H4 (cell line): ENCODE measurements around the gene PRR32. TPM values are rescaled to one million over a fixed set of nuclear protein-coding genes. Genes with fewer than 3 reads are reported as not detected.
"Not testable (repeated sequence)": the region's sequence is repeated elsewhere in the genome, so short reads cannot be mapped to it uniquely, and the experiment has no call there.

Source experiments
- DNase-seq: peaks from one replicate; pipeline ENCODE4 v3.0.0-alpha.2; 2015; ENCODE audit warnings: low spot score
- total RNA-seq: library from RNA; depleted of rRNA; stranded (reverse); fragments of >200 nt; shearing (Covaris generic); gene quantifications from 2 replicates; pipeline ENCODE4 v1.2.3, GENCODE V29; 2014; rRNA removed

The PRR32 gene, protein sequence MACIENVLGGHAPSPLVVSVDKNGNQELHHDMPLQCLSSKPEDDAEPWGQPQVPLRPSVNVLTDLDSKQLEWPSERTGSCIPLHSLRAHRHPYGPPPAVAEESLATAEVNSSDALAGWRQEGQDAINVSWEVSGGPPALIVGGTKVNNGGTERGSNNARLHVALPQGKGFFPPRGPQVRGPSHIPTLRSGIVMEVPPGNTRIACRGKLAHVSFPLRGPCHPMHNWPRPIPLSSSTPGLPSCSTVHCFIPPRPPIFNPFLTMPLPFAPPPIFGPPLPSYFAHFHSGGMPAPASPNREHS
- not detected in 2 replicates for total RNA-seq

DNA sequence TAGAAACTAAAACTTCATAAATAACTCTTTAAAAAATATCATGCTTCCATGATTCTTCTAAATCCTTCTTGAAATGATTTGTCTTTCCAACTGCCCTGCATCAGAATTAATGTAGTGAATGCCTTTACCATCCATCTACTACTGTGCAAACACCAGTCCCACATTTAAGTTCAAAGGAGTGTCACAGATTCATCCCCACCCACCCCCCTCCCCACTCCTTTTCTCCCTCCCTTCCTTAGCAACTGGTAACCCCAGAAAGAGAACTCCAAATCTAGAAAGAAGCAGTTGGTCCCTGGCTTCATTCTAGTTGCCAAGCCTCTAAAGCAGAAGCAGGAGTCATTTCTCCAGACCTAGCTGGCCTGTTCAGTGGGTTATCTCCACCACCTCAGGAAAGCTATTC lies at the start of gene PRR32:
PRR32 (plus strand) TSS at position 301 of the 400 bp plus-strand sequence. CDS start 115 bp downstream, outside the sequence.
- DNase-seq, result no peak

DNA sequence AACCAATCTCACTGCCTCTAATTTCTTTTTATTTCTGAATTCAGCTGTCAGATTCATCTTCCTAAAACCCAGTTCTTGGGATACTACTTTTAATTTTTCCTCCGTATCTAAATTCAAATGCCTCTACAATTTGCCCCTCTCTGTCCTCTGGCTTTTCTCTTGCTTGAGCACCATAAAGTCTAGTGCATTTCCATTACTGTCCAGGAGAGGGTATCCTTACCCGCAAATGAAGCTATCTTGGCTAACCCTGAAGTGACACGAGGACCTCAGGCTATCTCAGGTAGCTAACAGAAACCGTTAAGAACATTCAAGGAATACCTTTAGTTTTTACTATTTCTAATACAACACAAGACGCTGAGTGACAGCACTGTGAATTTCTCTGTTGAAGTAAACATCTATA lies 49.4 kb upstream of the PRR32 start:
- peak; percentile 1 for DNase-seq

DNA sequence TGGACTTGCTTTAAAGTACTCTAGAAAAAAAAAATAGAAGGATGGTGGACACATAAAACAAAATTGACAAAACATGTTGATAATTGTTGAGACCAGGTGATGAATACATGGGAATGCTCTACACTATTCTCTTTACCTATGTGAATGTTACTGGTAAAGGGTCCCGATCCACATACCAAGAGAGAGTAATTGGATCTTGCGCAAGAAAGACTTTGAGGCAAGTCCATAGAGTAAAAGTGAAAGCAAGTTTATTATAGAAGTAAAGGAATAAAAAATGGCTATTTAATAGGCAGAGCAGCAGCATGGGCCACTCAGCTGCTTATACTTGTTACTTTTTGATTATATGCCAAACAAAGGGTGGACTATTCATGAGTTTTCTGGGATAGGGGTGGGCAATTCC lies 34.0 kb upstream of the PRR32 start:
- DNase-seq, result no peak

DNA sequence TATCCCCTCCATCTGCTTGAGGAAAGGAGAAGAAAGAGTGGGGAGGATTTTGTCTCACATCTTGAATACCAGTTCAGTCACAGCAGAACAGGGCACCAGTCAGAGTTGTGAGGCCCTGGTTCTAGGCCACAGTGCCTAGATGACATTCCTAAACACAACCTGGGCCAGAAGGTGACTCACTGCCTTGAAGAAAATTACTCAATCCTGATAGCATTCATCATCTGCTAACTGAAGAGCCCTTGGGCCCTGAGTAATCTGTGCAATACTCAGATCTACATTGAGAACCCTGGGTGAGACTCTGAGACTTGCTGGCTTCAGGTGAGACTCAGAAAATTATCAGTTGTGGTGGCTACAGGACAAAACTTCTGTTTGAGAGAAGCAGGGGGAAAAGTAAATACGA lies 20.5 kb upstream of the PRR32 start:
- no peak for DNase-seq

DNA sequence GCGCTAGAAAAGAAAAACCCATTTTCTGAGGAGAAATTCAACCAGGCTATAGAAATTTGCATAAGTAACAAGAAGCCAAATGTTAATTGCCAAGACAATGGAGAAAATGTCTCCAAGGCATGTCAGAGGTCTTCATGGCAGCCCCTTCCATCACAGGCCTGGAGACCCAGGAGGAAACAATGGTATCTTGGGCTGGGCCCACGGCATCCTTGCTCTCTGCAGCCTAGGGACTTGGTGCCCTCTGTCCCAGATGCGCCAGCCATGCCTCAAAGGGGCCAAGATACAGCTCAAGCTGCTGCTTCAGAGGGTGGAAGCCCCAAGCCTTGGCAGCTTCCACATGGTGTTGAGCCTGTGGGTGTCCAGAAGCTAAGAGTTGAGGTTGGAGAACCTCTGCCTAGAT lies 12.7 kb upstream of the PRR32 start:
- DNase-seq, result not testable (repeated sequence)

DNA sequence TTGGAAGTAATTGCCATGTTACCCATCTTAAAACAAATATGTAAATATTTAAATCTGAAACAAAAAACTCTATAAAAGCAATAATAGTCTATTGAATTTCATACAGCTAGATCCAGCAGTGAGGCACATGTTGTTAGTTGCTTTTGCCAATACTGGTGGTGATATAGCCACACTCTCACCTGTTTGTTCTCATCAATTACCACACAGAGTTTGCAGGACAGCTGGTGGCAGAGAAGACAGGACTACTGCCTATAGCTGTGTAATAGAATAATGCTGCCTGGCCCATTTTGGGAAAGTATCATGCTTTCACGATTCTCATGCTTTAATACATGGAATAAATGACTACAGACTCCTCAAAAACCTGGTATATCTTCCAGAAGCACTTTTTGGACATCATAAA lies 3.7 kb upstream of the PRR32 start:
- DNase-seq, result no peak

DNA sequence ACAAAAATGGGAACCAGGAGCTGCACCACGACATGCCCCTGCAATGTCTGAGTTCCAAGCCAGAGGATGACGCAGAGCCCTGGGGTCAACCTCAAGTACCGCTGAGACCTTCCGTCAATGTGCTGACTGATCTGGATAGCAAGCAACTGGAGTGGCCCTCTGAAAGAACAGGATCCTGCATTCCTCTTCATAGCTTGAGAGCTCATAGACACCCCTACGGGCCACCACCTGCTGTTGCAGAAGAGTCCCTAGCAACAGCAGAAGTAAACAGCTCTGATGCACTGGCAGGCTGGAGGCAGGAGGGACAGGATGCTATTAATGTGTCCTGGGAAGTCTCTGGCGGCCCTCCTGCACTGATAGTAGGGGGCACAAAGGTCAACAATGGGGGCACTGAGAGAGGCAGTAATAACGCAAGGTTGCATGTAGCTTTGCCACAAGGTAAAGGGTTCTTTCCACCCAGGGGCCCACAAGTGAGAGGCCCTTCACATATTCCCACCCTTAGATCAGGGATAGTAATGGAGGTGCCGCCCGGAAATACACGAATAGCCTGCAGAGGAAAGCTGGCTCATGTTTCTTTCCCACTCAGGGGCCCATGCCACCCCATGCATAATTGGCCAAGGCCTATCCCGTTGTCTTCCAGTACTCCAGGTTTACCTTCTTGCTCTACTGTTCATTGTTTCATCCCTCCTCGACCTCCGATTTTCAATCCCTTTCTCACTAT lies 1.3 kb downstream of the PRR32 start:
- no peak for DNase-seq

DNA sequence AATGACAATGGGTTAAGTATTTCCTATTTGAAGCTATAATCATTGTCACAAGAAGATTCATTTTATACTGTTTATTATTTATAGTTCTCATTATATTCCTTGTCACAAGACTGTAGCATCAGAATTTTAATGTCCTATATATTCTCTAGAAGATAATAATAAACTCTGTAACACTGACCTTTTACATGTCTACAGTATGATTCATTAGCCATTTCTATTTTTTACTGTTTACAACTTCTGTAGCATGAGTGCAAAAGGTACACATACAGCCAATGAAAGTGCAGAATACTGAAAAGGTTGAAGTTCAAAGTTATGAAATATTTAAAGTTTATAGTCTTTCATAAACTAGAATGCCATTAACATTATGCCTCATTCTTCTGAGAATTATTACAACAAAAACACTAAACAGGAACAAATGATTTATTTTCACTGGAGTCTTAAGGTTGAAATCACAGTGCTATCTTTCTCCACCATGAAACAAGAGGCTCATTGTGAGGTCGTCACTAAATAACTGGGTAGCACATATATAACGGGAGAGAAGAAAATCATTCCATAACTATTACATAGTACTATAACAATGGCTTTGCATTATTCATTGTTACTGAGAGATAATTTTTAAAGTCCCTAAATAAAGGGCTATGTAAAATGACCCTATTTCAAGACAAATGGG lies 4.9 kb downstream of the PRR32 start:
- DNase-seq, result no peak

DNA sequence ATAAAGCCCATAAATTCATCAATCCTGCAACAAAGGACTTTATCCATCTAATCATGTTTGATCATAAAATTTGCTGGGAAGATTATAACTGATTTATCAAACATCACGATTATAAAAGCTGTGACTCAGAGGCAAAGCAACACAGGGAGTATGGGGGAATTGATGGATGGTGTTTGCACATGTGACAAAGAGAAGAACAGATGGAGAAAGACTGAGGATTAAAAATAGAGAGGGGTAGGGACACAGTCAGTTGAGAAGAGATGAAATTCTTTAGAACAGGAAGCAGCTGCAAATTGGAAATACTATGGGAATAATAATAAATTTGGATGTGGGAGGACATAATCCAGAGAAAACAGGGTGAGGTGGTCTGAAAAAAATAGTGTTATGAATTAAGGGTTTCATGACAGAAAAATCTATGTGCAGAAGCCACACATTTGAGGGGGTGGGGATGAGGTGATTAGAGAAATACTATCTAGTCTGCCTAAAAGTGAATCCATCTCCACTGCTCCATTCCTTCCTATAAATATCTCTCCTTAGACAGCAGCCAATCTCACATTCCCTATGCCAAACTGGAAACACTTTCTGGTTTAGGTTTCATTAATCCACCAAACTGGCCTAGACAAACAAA lies 6.2 kb downstream of the PRR32 start:
- DNase-seq, result no peak

DNA sequence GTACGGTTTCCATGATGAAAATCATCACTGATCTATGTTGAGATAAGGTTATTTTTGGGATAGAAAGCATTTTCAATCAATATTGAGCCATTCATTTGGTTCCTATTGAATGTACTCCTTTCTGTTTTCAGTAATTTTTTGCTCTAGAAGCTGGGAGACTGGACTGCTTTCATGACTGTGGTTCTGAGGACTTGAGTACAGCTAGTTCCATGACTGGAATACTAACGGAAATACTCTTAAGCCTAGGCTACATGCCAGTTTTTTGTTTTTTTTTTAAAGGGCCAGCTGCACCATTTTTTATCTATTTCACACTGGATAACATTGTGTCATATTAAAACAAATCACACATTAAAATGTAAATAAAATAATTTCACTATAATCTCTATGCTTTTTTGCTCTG lies 16.7 kb downstream of the PRR32 start:
- DNase-seq, result no peak

DNA sequence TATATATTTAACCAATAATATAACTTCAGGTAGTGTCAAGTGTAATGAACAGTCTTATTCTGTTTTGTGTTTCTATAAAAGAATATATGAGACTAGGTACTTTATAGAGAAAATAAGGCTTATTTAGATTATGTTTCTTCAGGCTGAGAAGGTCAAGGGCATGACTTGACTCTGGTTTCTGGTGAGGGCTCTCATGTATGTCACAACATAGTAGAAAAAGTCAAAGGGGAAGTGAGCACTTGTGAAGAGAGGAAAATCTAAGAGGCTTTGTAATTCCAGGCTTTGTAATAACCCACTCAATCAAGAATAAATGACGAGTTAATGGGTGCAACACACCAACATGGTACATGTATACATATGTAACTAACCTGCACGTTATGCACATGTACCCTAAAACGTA lies 27.6 kb downstream of the PRR32 start:
- DNase-seq, result no peak

DNA sequence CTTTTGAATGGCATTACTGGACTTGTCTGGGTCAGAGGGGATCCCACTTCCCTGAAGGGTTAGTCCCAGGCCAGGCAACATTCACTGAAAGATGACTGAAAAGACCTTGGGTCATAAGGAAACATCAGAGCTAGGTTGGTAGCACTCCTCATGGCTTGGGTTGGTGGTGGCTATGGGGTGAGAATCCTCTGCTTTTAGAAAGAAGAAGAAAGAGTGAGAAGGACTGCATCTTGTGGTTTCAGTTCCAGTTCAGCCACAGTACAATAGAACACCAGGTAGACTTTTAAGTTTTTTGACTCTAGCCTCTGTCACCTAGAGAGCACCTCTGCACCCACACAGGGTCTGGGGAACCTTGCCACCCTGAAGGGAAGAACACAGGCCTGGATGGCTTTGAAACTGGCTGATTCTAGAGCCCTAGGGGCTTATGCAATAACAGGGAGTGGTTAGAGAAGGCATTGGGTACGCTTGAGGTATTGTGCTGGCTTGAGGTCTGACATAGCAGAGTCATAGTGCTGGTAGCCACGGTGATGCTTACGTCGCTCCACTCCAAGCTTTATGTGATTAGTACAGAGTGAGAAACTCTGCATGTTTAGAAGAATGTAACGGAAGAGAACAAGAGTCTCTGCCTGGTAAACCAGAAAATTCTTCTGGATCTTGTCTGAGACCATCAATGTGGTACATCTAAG lies 36.5 kb downstream of the PRR32 start:
- DNase-seq, result no peak
